HCT116 (cell line): ENCODE results near the gene RELCH.

Experiments
- ATF3 ChIP-seq: IDR thresholded peaks from 2 replicates; pipeline ENCODE4 v1.6.1; 2012
- CEBPB ChIP-seq: IDR thresholded peaks from 2 replicates; pipeline ENCODE4 v1.6.1; 2012; ENCODE audit warnings: low read depth
- CTCF ChIP-seq, 3 experiments: fragments of 200-600 bp in 1 of 3; sonication (generic) in 1 of 3; IDR thresholded peaks in 2 of 3; conservative IDR thresholded peaks in 1 of 3; 2 replicates each; pipeline ENCODE4 v1.5.1; 2012 to 2017; ENCODE audit warnings: low read depth in 2 of 3, low read length in 2 of 3, antibody characterized with exemption in 1 of 3, borderline replicate concordance in 1 of 3, control low read depth in 1 of 3, mild to moderate bottlenecking in 1 of 3, mixed read lengths in 1 of 3, mixed run types in 1 of 3, moderate library complexity in 1 of 3; ENCODE audit not compliant: insufficient read depth in 1 of 3
- EZH2 ChIP-seq: fragments of 200-600 bp; sonication (generic); IDR thresholded peaks from 2 replicates; pipeline ENCODE4 v1.6.1; 2017; ENCODE audit warnings: antibody characterized with exemption, mixed run types
- EZH2phosphoT487 ChIP-seq: fragments of 200-600 bp; IDR thresholded peaks from 2 replicates; pipeline ENCODE4 v1.6.1; 2018; ENCODE audit warnings: antibody characterized with exemption, borderline replicate concordance
- MAX ChIP-seq: IDR thresholded peaks from 2 replicates; pipeline ENCODE4 v1.6.1; 2012
- POLR2A ChIP-seq: IDR thresholded peaks from 2 replicates; pipeline ENCODE4 v1.7.0; 2011; ENCODE audit warnings: borderline replicate concordance; ENCODE audit not compliant: insufficient read depth, insufficient read length; ENCODE audit errors: extremely low read depth
- POLR2AphosphoS5 ChIP-seq: IDR thresholded peaks from 2 replicates; pipeline ENCODE4 v1.6.1; 2011; ENCODE audit warnings: mild to moderate bottlenecking, low read depth, low read length, moderate library complexity
- SIN3A ChIP-seq: IDR thresholded peaks from 2 replicates; pipeline ENCODE4 v1.6.1; 2012; ENCODE audit warnings: low read depth
- SP1 ChIP-seq: IDR thresholded peaks from 2 replicates; pipeline ENCODE4 v1.6.1; 2012; ENCODE audit warnings: low read depth
- TCF7L2 ChIP-seq: IDR thresholded peaks from 2 replicates; pipeline ENCODE4 v1.7.0; 2011; ENCODE audit warnings: borderline replicate concordance, inconsistent platforms; ENCODE audit not compliant: insufficient read depth, insufficient read length; ENCODE audit errors: extremely low read depth
- YY1 ChIP-seq: IDR thresholded peaks from 2 replicates; pipeline ENCODE4 v1.6.1; 2011; ENCODE audit warnings: low read length, low read depth, moderate library complexity, mild to moderate bottlenecking; ENCODE audit not compliant: insufficient replicate concordance; ENCODE audit errors: extremely low read depth
- ZNF274 ChIP-seq: fragments of 200-500 bp; sonication (Bioruptor generic); IDR thresholded peaks from 2 replicates; pipeline ENCODE4 v1.6.1; 2014; ENCODE audit warnings: mild to moderate bottlenecking, low read depth, low read length, inconsistent platforms

GRCh38 chr18:62245177-62245576, 58.1 kb downstream of the RELCH start:
- TF ChIP-seq MAX, result no peak
- TF ChIP-seq CTCF (IDR thresholded peaks at IDR 0.05 in 2 of 3, conservative IDR thresholded peaks at IDR 0.05 in 1 of 3; ENCODE audit: borderline replicate concordance in 1 of 3, insufficient read depth in 1 of 3, low read depth in 2 of 3, low read length in 2 of 3), result no peak
- TF ChIP-seq EZH2phosphoT487, result no peak
- TF ChIP-seq TCF7L2, result no peak
- no peak for TF ChIP-seq EZH2
- no peak for TF ChIP-seq POLR2A
- no peak for TF ChIP-seq SIN3A
- no peak for TF ChIP-seq YY1
- TF ChIP-seq SP1, result no peak
- TF ChIP-seq POLR2AphosphoS5, result no peak
- TF ChIP-seq CEBPB, result no peak
- no peak for TF ChIP-seq ZNF274
- TF ChIP-seq ATF3, result no peak
